Panc1 (cell line): ENCODE results near the gene IL22RA1.

Source experiments
- CTCF ChIP-seq: fragments of 450-650 bp; IDR thresholded peaks from 2 replicates; pipeline ENCODE4 v1.5.1; 2017; ENCODE audit warnings: mild to moderate bottlenecking
- POLR2AphosphoS5 ChIP-seq: IDR thresholded peaks from 2 replicates; pipeline ENCODE4 v1.6.1; 2012; ENCODE audit warnings: mild to moderate bottlenecking, low read depth, low read length, moderate library complexity
- REST ChIP-seq, 2 experiments: IDR thresholded peaks; 2 replicates each; pipeline ENCODE4 v1.6.1; 2011 to 2012; ENCODE audit warnings: low read depth in 2 of 2, control low read depth in 1 of 2, low read length in 1 of 2, mild to moderate bottlenecking in 1 of 2, moderate library complexity in 1 of 2; ENCODE audit not compliant: insufficient read depth in 1 of 2
- TCF7L2 ChIP-seq: IDR thresholded peaks from 2 replicates; pipeline ENCODE4 v1.6.1; 2011; ENCODE audit warnings: mild to moderate bottlenecking, low read depth, low read length, inconsistent platforms

- TF ChIP-seq CTCF: no peak
- no peak for TF ChIP-seq REST (IDR thresholded peaks at IDR 0.05; ENCODE audit: insufficient read depth in 1 of 2, low read depth in 2 of 2, low read length in 1 of 2)
- TF ChIP-seq POLR2AphosphoS5: no peak
- TF ChIP-seq TCF7L2: no peak
These were observed 36.4 kb upstream of the IL22RA1 start for GRCh38 chr1:24179251-24179840.
